ENCODE measurements around the gene C3orf18. TPM values are rescaled to one million over a fixed set of nuclear protein-coding genes. Genes with fewer than 3 reads are reported as not detected.

Gene C3orf18
- total RNA-seq, 3 donors from 2014 or later (not counting 1 experiment from before 2014, with no cell fraction given): 7.5 to 15.3 (median 11.7) TPM

GRCh38 chr3:50524746-50525145, 42.8 kb downstream of the C3orf18 start:
- DNase-seq: no peak

GRCh38 chr3:50523279-50523811, 44.2 kb downstream of the C3orf18 start:
- Mint-ChIP-seq H3K9me3 (no peaks in the 10 kb centered on the region), H3K4me3 (no peak overlapping the region), H3K27ac (no peak overlapping the region), H3K4me1 (peaks cover 10 to 14% of the 10 kb centered on the region in 2 donors), H3K27me3 (ENCODE audit: low read depth in 2 of 2) (no peaks in the 10 kb centered on the region), H3K36me3 (no peaks in the 10 kb centered on the region)
- Histone ChIP-seq H3K4me1 (ENCODE audit: control insufficient read depth, insufficient read depth, low read length) (peaks cover 7% of the 10 kb centered on the region), H3K27me3 (ENCODE audit: control insufficient read depth, insufficient read depth, low read length) (no peaks in the 10 kb centered on the region), H3K27ac (ENCODE audit: low read length) (no peak overlapping the region), H3K36me3 (ENCODE audit: control insufficient read depth, insufficient read depth, low read length) (no peaks in the 10 kb centered on the region), H3K9me3 (ENCODE audit: control insufficient read depth, insufficient read depth, low read length) (no peaks in the 10 kb centered on the region), H3K4me3 (ENCODE audit: low read length) (no peak overlapping the region)
- intact Hi-C loops (cut with micrococcal nuclease): no loop called here
- ATAC-seq (no peak), DNase-seq (no peak)
- TF ChIP-seq CTCF (IDR thresholded peaks at IDR 0.05): no peak
- 92% methylated on average over 8 of the region's 9 CpGs for WGBS (ENCODE audit: insufficient coverage)

More at GRCh38 chr3:50524746-50525145, 42.8 kb downstream of the C3orf18 start:
- no peaks in the 10 kb centered on the region for H3K36me3 ChIP-seq (ENCODE audit: control insufficient read depth, insufficient read depth, low read length)
- no peaks in the 10 kb centered on the region for H3K9me3 ChIP-seq (ENCODE audit: control insufficient read depth, insufficient read depth, low read length)
- TF ChIP-seq CTCF (IDR thresholded peaks at IDR 0.05): no peak
- 98% methylated on average over 4 of the region's 5 CpGs for WGBS (ENCODE audit: insufficient coverage)
- H3K4me1 ChIP-seq (ENCODE audit: control insufficient read depth, insufficient read depth, low read length): peaks cover under 1% of the 10 kb centered on the region
- Mint-ChIP-seq H3K9me3 (no peaks in the 10 kb centered on the region), H3K27ac (no peak overlapping the region), H3K36me3 (no peaks in the 10 kb centered on the region), H3K27me3 (ENCODE audit: low read depth in 2 of 2) (peaks cover 8 to 14% of the 10 kb centered on the region in 2 donors), H3K4me1 (peaks cover 0 to 4% of the 10 kb centered on the region in 2 donors), H3K4me3 (no peak overlapping the region)
- ATAC-seq: no peak
- H3K27ac ChIP-seq (ENCODE audit: low read length): no peak overlapping the region
- no peak overlapping the region for H3K4me3 ChIP-seq (ENCODE audit: low read length)
- H3K27me3 ChIP-seq (ENCODE audit: control insufficient read depth, insufficient read depth, low read length): no peaks in the 10 kb centered on the region
- intact Hi-C loops (cut with micrococcal nuclease): no loop called here

- DNase-seq: no peak
- Histone ChIP-seq H3K4me1 (ENCODE audit: control insufficient read depth, insufficient read depth, low read length) (peaks cover 7% of the 10 kb centered on the region), H3K27ac (ENCODE audit: low read length) (no peak overlapping the region), H3K4me3 (ENCODE audit: low read length) (no peak overlapping the region), H3K27me3 (ENCODE audit: control insufficient read depth, insufficient read depth, low read length) (no peaks in the 10 kb centered on the region), H3K36me3 (ENCODE audit: control insufficient read depth, insufficient read depth, low read length) (no peaks in the 10 kb centered on the region), H3K9me3 (ENCODE audit: control insufficient read depth, insufficient read depth, low read length) (no peaks in the 10 kb centered on the region)
- H3K27me3 Mint-ChIP-seq (ENCODE audit: low read depth in 2 of 2): no peaks in the 10 kb centered on the region
- no peak for ATAC-seq
- no peak for TF ChIP-seq CTCF (IDR thresholded peaks at IDR 0.05)
- 93% methylated on average over 5 of the region's 5 CpGs for WGBS (ENCODE audit: insufficient coverage)
- no peaks in the 10 kb centered on the region for H3K9me3 Mint-ChIP-seq
- no peak overlapping the region for H3K4me3 Mint-ChIP-seq
- H3K36me3 Mint-ChIP-seq: no peaks in the 10 kb centered on the region
- H3K4me1 Mint-ChIP-seq: peaks cover 12 to 18% of the 10 kb centered on the region in 2 donors
- intact Hi-C loops (cut with micrococcal nuclease): no loop called here
- H3K27ac Mint-ChIP-seq: no peak overlapping the region
Measured at GRCh38 chr3:50521572-50521971, 46.0 kb downstream of the C3orf18 start.

GRCh38 chr3:50520849-50521248, 46.7 kb downstream of the C3orf18 start:
- no peaks in the 10 kb centered on the region for H3K27me3 ChIP-seq (ENCODE audit: control insufficient read depth, insufficient read depth, low read length)
- Mint-ChIP-seq H3K27me3 (ENCODE audit: low read depth in 2 of 2) (no peaks in the 10 kb centered on the region), H3K27ac (no peak overlapping the region), H3K4me1 (peaks cover 16 to 25% of the 10 kb centered on the region in 2 donors), H3K4me3 (no peak overlapping the region), H3K36me3 (no peaks in the 10 kb centered on the region), H3K9me3 (no peaks in the 10 kb centered on the region)
- ATAC-seq: no peak
- DNase-seq: no peak
- H3K27ac ChIP-seq (ENCODE audit: low read length): no peak overlapping the region
- no peak for TF ChIP-seq CTCF (IDR thresholded peaks at IDR 0.05)
- H3K4me1 ChIP-seq (ENCODE audit: control insufficient read depth, insufficient read depth, low read length): peaks cover 14% of the 10 kb centered on the region
- H3K4me3 ChIP-seq (ENCODE audit: low read length): no peak overlapping the region
- H3K9me3 ChIP-seq (ENCODE audit: control insufficient read depth, insufficient read depth, low read length): no peaks in the 10 kb centered on the region
- WGBS (ENCODE audit: insufficient coverage): 88% methylated on average over 3 of the region's 3 CpGs
- intact Hi-C loops (cut with micrococcal nuclease): no loop called here
- no peaks in the 10 kb centered on the region for H3K36me3 ChIP-seq (ENCODE audit: control insufficient read depth, insufficient read depth, low read length)
